CD4-positive, alpha-beta T cell treated with Interleukin-12 subunit alpha and Interleukin-12 subunit beta, for 1 hour (primary cell): ENCODE measurements around the gene POU3F3.

Source experiments
- DNase-seq: peaks from one replicate; pipeline ENCODE4 v3.0.0-alpha.2; 2020

The POU3F3 gene

DNA sequence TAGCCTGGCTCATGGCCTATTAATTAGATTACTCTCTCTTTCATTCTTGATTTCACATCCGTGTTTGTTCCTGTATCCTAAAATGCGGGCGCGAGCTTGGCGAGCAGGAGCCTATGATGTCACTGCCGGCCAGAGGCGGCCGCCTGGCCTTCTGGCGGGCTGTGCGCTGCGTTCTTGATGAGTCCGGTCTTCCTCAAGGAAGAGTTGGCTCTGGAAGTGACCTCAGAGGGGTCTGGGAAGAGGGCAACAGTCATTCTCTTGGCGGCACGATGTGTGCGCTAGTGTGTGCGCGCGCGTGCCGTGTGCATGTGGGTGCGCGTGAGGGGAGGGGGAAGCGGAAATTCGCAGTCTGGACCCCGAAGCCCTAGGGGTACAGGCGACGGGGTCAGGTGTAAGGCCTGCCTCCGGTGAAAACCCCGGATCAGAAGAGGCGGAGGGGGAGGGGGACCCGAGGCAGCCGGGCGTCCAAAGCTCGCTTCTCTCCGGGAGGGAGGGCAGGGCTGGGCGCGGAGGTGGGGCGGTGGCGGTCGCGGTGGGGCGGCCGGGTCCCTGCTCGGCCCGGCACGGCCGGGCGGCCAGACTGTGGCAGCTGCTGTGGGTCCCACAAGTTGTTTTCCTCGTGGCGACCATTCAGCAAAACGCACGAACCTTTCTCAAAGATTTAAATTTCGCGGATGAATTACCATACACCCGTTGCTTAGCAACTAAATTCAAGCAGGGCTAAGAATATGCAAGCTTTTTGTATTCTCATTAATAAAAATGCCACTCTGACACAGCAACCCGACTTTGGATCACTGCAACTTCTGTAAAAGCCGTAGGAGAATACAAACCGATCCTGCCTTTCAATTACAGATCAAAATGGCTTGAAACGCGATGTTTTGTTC, 8.4 kb downstream of the POU3F3 start:
- no peak for DNase-seq

DNA sequence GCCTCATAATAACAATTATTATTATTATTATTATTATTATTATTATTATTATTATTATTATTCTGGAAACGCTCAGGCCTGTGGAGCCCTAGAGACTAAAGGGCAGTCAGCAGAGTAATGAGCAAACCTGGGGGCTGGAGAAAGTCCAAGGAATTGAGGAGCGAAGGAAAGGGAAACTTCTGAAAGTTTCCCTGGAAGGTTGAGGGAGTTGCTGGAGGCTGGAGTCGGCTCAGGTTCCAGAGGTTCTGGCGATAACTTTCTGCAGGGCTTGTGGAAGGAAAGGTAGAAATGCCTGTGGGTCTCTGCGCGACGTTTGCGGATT, 9.2 kb downstream of the POU3F3 start:
- DNase-seq: no peak

DNA sequence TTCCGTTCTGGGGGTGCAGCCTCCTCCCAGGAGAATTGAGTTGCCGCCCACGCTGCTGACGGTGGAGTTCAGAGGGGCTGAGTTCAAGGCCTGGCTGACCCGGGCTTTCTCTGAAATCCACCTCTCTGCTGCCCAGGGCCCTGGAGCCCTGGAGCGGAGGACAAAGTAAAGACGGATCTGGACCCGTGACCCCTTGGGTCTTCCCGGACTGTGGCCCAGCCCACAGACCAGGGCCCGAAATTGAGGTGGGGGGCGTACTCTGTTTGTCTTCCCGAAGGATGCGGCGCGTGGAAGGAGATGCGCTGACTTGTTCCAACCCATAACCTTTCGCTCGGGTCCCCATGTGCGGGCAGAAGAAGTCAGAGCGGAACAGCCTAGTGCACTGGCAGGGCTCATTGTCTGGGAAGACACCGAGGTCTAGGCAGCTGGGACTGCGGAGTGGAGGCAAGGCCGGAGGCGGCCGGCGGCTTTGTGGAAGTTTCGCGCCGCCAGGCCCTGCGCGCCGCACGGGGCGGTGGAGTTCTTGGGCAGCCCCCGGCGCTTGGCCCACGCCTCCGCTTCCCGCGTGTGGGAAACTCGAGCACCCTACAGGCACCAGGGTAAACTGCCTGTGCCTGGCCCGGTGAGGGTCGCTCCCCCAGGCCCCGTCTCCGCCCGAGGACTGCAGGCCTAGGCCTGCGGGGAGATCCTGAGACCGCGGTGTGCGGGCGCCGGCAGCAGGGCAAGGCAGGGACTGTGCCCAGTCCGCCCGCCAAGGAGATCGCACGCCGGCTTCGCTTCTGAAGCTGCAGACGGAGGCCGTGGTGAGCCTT, 9.8 kb downstream of the POU3F3 start:
- DNase-seq: no peak

DNA sequence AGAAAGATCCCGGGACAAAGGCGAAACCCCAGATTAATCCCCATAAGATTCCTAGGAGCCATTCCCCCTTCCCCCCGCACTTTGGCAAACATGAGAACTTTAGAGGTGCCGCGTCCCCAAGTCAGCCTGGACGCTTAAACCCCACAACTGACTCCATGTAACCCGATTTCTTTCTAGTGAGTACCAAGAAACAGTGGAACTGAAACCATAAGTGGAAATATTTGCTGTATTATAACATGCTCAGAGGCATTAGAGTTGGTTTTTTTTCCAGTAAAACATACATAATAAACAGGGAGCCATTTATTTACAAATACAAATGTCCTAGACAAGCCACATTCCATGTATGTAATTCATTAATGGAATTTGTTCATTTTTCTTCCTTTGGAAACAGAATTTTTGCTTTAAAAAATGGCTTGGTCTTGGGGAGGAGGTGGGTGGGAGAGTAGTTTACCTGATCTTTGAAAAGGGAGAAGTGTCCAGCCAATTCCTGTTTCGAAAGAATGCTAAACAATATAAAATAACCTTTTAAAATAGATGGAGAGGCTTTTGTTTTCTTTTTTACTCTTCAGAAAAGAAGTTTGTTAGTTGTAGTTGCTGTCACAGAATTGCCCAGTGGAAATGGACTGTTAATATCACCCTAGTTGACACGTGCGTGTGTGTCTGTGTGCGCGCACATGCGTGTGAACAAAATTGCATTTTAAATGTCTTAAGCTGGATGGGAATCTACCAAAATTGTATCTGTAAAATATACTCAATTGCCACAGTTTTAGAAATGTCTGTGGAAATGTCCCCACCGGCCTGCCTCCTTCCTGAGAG, 10.6 kb downstream of the POU3F3 start:
- no peak for DNase-seq

DNA sequence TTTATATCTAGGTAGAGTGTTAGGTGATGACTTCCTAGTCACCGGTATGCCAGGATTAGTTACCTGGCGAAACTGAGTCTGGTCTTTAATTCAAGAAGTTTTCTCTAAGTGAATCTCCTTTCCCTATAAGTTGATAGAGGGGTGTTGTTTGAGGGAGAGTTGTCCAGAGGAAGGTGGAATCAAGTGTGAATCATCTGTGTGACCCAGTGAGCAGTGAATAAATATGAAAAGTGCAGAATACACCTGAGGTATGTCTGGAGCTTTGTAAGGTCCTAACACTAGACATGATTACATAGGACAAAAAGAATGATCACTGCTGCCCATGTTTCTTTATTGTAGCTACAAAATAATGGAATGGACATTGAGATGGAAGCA, 11.2 kb downstream of the POU3F3 start:
- no peak for DNase-seq

DNA sequence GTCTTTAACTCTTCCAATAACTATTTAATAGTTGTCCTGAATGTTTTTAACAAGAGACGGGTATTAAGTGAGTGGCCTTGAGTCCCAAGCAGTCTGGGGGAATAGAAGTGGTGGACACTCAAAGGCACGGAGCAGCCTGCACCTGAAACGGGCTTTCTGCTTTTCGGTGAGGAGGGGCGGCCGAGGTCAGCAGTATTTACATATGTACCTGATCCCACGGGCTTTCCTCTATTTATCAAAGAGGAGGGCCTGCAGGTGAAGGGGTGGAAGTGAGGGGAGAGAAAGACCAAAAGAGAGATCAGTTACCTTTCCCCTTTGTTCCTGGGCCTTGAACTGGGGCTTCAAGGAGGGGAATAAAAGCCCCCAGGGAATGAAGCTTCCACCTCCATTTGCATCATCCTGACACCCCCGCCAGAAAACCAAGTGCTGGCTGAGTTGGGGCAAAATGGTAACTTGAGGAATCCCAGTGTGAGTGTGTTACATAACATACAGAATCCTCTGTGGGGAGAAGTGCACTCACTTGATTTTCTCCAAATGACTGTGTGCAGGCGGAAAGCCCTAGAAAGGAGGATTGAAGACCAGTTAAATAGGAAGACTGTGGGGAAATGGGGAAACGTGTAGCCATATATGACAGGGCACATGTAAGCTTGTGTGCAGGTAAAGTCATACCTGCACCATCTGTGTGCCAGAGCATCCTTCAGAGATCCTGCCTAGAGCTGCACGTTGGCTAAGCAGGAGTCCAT, 12.4 kb downstream of the POU3F3 start:
- no peak for DNase-seq

DNA sequence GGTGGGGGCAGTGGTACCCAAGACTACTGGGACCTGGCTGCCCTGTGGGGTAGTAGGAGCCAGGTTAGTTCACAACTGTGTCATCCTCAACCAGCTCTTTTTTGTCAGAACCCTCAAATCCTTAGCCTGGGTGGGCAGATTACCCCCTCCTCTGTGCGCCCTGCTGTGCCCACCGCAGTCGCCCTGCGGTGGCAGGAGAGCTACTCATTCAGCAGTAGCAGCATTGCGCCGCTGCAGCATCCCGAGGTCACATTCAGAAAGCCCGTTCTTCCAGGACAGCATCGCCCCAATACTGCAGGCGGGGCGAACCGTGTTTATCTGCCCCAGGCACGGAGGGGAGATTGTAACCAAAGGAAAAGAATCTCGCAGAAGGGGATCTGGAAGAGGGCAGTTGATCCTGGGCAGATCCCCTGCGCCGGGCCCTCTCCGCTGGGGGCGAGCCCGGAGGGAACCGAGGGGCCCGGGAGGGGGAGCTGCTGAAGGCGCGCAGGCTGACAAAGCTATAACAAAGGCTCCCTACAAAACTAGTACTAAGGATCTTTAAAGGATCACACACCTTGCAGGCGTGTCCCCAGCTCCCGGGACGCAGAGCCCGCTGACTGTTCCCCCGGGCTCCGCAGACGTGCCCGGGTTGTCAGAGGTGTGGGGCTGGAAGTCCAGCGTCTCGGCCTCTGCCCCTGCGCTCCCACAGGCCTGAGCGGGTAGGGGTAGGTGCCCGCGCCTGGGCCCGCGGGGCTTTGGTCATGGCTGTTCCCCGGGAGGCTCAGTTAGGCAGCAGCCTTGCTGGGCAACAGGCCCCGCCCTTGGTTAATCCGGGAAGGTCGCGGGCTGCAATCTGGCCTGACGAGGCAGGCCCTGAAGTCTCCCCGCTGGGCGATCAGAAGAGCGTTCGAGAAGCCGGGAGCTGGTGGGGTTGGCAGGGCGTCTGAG, 13.2 kb downstream of the POU3F3 start:
- DNase-seq: no peak

DNA sequence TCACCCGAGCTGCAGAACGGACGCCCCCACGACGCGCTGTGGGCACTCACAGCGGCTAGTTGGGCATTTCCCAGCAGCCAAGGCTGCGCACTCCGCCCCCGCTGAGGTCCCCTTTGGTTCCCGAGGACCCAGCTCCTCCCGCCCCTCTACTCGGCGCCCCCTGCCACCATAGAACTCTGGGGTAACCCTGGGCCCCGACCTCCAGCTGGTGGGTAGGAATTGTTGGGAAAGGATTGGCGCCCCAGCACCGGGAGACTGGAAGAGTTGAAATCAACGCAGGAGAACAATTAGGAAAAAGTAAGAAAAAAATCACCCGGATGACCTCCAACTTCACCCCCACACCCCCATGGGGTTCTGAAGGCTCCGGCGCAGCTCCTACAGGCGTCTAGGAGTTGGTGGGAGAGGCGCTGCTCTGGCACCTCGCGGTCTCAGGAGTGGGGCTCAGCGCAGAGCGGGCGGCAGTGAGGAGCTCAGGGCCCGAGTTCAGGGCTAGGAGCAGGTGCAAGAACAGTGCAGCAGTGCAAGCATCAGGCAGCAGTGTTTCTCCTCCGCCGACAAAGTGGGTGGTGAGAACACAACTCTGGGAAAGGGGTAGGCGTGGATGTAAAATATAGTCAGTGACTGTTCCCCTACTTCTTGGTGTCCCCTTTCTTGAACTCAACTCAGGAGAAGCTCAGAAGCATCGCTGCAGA, 14.0 kb downstream of the POU3F3 start:
- no peak for DNase-seq

DNA sequence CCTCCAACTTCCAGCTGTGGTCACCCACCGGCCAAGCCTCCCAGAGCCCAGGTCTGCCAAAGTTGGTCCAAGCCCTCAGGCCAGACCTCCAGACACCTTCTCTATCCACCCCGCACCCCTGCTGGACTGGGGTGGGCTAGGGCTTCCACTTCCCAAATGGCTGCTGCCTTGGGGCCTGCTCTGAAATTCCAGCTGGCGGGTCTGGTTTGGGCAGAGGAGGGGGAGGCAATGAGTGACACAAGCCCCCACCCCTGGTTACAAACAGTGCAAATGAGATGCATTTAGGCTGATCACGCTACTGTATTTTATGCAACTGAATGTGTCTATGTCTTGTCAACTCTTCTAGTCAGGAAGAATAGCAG, 14.6 kb downstream of the POU3F3 start:
- DNase-seq: no peak

DNA sequence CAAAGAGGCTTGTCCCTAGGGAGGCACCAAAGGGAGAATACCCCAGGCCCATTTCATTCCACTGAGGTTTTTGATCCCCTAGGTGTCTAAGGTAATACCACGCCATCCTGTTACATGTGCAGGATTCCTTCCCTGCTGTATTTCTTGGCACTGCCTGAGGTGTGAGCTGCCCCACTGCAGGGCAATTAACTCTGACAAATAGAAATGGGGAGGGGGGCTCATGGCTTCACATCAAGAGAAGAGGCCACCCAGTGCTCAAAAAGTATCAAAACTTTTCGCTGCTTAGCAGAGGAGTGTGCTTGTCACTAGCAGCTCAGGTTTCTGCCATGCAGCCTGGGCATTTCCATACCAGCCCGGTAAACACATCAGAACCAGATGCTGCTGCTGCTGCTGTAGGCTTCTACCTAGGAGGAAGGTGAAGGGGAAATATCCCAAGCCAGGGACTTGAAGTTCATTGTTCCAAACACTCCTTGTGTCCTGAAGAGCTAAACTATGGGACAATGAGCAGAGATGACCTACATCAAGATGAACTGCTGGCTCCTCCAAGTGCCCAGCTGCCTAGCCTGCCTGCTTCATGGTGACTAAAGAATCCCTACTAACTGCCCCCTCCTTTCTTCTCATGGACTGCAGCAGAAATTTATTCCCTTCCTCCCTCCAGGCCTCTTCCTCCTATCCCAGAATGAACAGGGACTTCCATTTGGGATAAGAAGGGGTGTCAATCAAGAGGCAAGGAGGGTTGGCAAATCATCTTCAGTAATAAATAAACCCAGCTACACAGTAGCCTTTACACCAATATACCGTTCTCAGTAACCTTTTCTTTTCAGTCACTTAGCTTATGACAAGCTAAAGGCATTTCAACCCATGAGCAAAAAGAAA, 16.4 kb downstream of the POU3F3 start:
- DNase-seq: no peak

DNA sequence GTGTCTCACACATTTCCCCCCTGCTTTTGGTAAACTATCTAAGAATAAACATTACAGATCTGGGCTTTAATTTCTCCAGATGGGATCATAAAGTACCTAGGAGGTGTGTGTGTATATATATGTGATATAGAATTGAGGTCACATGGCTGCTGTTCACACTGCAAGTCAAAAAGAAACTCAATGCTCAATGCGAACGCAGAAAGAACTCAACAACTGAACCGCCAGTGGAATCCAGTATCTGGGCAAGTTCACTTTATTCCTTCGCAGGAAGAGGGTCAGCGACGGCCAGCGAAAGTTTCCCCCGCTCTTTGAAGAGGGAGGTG, 17.7 kb downstream of the POU3F3 start:
- no peak for DNase-seq

DNA sequence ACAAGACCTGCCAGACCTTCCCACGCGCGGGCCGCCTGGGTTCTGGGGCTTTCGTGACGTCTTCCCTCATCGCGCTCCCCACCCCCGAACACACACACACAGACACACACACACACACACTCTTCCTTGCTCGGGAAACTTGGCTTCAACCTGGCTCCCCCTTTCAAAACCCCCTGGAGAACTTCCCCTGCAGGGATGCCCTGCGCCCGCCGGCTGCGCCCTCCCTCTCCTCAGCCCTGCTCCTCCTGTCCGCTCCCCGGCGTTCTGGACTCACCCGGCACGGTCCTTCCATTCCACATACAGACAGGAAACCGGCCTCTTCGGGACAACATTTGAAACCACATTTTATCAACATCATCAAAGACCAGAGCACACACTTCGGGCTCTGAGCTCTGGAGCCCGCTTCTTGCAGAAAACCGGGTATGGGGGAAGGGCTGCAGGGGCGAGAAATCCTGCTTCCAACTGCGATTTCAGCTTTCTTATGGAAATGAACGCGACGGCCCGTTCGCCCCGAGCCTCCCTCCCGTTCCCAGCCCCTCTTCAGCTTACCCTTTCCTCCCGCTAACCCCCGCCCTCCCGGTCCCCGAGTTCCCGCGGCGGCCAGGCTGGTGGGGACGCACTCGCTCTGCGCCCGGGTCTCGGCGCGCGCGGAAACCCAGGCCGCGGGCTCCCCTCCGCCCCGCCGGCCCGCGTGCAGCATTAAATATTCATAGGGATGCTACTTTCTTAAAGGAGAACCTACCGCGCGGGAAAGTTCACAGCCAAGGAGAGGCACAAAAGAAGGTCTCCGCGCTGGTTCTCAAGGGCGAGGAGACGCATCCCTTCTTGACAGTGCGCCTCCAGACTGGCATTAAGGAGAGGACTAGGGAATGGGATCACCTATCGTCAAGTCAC, 18.3 kb downstream of the POU3F3 start:
- DNase-seq: no peak

DNA sequence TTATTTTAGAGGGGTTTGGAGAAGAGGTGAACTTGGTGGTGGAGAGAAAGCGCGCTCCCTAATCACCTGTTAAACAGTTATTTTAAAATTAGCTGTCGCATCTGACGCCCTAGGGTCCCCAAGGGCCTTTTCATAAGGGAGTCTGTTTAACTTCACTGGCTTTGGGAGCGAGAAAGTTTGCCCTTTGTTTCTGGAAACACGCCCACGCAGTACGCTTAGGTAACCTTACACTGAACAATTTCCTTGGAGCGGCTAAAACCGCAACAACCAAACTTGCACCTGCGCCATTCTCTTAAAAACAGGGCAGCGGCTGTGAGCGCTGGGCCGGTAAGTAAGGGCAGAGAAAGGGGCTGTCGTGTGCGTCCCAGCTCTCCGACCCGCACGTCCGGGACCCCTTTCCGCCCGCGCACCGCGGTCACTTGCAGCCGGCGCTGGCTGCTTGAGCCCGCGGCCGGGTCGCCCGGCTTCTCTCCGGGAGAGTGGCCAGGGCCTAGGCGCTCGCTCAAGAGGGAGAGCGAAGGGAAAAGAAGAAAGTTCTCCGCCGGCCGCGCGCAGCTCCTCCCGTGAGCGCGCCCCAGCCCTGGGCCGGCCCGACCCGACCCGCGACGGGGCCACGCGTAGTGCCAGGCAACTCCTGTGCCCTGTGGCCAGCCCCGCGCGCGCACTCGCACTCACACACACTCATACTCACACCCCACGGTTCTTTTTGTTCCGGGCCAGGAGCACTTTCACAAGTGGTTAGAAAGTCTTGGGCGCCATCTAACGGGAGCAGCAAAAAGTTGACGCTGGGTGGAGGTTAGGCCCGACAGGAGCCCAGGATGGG, 19.2 kb downstream of the POU3F3 start:
- peak; percentile 30 for DNase-seq

DNA sequence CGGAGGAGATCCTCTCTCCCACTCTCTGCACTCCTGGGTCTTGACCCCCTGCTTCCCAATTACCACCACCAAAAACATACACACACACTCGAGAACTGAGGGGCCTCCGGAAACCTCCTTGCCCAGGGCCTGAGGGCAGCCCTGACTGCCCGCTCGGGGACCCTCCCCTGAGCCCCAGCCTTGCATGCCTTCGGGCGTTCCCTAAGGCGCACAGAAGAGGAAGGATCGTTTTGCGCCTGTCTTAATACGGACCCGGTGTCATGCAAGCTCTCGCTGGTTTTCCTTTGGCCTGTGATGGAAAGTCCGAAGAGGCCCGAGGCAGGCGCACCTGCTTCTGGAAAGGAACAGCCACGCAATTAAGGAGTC, 19.8 kb downstream of the POU3F3 start:
- no peak for DNase-seq

DNA sequence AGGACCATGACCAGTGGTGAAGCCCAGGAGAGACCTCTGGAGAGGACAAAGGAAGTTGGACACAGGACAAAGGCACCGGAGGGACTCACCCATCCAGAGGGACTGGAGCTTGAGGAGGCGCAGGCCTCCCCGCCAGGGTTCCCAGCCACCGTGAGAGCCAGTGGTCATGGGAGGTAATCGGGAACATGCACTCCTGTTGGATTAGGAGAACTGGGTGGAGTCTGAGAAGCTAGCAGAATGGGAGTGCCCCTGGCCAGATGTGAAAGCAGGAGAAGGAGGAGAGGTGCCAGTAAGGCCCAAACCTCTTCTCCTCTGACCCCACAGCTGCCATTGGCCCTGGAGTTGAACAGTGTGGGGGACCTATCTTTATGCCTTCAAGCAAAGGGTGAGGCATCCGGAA, 20.3 kb downstream of the POU3F3 start:
- DNase-seq: no peak

DNA sequence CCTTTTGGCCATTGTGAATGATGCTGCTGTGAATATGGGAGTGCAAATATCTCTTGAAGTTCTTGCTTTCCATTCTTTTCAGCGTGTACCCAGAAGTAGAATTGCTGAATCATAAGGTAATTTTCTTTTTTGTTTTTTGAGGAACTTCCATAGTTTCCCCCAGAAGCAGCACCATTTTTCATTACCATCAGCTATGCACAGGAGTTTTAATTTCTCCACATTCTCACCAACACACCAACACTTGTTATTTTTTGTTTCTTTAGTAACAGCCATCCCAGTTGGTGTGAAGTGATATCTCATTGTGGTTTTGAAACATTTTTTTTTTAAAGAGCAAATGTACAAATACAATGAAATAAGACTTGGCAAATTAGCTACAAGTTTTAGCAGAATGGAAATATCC, 21.3 kb downstream of the POU3F3 start:
- DNase-seq: no peak

DNA sequence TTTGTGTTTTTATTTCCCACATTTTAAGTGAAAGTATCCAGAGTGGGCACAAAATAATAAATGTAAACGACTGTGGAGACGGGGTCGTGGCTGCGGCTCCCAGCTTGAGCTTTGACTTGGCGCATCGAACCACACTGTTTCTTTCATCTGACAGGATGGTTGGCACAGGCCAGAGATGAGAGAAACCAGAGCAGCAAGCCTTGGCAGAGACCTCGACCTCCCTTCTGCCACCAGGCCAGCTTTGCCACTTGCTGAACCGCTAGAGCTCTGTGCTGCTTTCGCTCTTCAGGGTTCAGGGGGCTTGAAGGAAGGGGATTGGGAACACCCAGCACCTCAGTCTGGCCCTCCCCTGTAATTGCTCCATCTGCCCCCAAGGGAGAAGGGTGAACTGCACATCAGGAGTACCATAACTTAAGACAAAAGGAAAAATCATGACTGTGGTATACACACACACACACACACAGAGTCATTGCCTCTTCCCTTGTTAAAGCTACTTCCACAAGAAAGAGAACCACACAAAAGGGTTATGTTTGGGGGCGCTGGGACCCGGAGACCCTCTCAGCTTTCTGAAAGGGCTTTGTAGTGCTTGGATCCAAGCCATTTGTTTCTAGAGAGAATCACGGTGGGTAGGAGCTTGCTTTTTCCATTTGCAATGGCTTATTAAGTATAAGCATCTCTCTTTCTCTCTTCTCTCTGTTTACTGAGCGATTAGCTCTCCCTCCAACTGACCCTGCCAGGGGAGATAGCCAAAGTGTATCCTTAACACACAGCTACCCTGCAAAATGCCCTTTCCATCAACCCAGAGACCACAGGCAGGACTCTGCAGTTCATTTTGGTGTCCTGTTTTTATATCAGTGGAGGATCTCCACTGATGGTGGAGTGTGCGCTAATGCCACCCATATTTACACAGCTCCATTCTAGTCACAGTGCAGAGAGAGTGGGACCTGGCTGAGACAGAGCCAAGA, 23.0 kb downstream of the POU3F3 start:
- DNase-seq: no peak
